ENCODE results near the gene SMPDL3A.

GRCh38 chr6:122787721-122788120, 1.3 kb upstream of the SMPDL3A start:
- no peak for TF ChIP-seq POLR2A (IDR thresholded peaks at IDR 0.05; ENCODE audit: low read depth, low read length)
- TF ChIP-seq POU2F2 (IDR thresholded peaks at IDR 0.05; ENCODE audit: low read depth, low read length), result no peak
- no peak for TF ChIP-seq POLR2AphosphoS5 (IDR thresholded peaks at IDR 0.05; ENCODE audit: low read depth, low read length)
